Ishikawa (cell line): ENCODE data around the gene PGRMC1.

Experiments
- CEBPB ChIP-seq: IDR thresholded peaks from 2 replicates; pipeline ENCODE4 v1.6.1; 2012
- CREB1 ChIP-seq: IDR thresholded peaks from 2 replicates; pipeline ENCODE4 v1.6.1; 2012; ENCODE audit warnings: low read depth
- EGR1 ChIP-seq: IDR thresholded peaks from 2 replicates; pipeline ENCODE4 v1.6.1; 2012
- EP300 ChIP-seq: IDR thresholded peaks from 2 replicates; pipeline ENCODE4 v1.6.1; 2012; ENCODE audit warnings: borderline replicate concordance
- FOXM1 ChIP-seq: IDR thresholded peaks from 2 replicates; pipeline ENCODE4 v1.6.1; 2012; ENCODE audit warnings: low read depth, borderline replicate concordance
- NFIC ChIP-seq: IDR thresholded peaks from 2 replicates; pipeline ENCODE4 v1.6.1; 2012
- RAD21 ChIP-seq: IDR thresholded peaks from 2 replicates; pipeline ENCODE4 v1.6.1; 2012; ENCODE audit warnings: low read depth
- TAF1 ChIP-seq: IDR thresholded peaks from 2 replicates; pipeline ENCODE4 v1.6.1; 2012; ENCODE audit warnings: low read depth, mild to moderate bottlenecking
- TCF12 ChIP-seq: IDR thresholded peaks from 2 replicates; pipeline ENCODE4 v1.6.1; 2012; ENCODE audit warnings: low read depth
- TEAD4 ChIP-seq: IDR thresholded peaks from 2 replicates; pipeline ENCODE4 v1.6.1; 2012
- YY1 ChIP-seq: IDR thresholded peaks from 2 replicates; pipeline ENCODE4 v1.6.1; 2012; ENCODE audit warnings: low read depth
- ZBTB7A ChIP-seq: IDR thresholded peaks from 2 replicates; pipeline ENCODE4 v1.6.1; 2012; ENCODE audit warnings: low read depth
- TF ChIP-seq, protein P1 (sequence below): IDR thresholded peaks from 2 replicates; pipeline ENCODE4 v1.6.1; 2012; ENCODE audit warnings: low read depth, mild to moderate bottlenecking
- TF ChIP-seq, protein P2 (sequence below): IDR thresholded peaks from 2 replicates; pipeline ENCODE4 v1.6.1; 2012
- TF ChIP-seq, protein P3 (sequence below): IDR thresholded peaks from 2 replicates; pipeline ENCODE4 v1.6.1; 2012

PGRMC1 gene

DNA sequence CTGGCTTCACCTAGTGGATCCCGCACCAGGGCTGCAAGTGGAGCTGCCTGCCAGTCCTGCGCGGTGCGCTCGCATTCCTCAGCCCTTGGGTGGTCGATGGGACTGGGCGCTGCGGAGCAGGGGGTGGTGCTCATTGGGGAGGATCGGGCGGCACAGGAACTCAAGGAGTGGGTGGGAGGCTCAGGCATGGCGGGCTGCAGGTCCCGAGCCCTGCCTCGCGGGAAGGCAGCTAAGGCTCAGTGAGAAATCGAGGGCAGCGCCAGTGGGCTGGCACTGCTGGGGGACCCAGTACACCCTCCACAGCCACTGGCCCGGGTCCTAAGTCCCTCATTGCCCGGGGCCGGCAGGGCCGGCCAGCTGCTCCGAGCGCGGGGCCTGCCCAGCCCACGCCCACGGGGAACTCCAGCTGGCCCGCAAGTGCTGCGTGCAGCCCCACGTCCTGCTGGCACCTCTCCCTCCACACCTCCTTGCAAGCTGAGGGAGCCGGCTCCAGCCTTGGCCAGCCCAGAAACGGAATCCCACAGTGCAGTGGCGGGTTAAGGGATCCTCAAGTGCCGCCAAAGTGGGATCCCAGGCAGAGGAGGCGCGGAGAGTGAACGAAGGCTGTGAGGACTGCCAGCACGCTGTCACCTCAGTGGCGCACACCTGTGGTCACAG, 27.6 kb upstream of the PGRMC1 start:
- TF ChIP-seq CREB1: no peak
- TF ChIP-seq ZBTB7A: no peak
- TF ChIP-seq, protein P1, sequence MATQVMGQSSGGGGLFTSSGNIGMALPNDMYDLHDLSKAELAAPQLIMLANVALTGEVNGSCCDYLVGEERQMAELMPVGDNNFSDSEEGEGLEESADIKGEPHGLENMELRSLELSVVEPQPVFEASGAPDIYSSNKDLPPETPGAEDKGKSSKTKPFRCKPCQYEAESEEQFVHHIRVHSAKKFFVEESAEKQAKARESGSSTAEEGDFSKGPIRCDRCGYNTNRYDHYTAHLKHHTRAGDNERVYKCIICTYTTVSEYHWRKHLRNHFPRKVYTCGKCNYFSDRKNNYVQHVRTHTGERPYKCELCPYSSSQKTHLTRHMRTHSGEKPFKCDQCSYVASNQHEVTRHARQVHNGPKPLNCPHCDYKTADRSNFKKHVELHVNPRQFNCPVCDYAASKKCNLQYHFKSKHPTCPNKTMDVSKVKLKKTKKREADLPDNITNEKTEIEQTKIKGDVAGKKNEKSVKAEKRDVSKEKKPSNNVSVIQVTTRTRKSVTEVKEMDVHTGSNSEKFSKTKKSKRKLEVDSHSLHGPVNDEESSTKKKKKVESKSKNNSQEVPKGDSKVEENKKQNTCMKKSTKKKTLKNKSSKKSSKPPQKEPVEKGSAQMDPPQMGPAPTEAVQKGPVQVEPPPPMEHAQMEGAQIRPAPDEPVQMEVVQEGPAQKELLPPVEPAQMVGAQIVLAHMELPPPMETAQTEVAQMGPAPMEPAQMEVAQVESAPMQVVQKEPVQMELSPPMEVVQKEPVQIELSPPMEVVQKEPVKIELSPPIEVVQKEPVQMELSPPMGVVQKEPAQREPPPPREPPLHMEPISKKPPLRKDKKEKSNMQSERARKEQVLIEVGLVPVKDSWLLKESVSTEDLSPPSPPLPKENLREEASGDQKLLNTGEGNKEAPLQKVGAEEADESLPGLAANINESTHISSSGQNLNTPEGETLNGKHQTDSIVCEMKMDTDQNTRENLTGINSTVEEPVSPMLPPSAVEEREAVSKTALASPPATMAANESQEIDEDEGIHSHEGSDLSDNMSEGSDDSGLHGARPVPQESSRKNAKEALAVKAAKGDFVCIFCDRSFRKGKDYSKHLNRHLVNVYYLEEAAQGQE: no peak

DNA sequence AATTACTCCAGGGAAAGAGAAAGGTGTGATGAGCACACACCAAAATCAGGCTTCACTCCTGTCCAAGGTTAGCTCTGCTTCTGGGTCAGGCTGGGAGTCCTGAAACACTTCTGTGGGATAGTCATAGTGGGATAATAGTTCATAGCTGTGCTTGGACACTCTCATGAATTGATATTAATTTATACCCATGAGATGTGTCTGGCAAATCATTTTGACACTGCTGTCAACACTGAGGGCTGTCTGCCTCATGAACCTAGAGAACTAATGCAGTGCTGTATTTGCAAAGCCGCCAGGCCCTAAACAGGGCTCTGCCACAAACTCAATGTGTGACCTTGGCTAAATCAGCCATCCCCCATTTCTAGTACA, 24.5 kb upstream of the PGRMC1 start:
- TF ChIP-seq YY1: no peak
- no peak for TF ChIP-seq CREB1
- TF ChIP-seq NFIC: no peak
- no peak for TF ChIP-seq TCF12
- no peak for TF ChIP-seq EGR1
- TF ChIP-seq, protein P1: no peak
- TF ChIP-seq, protein P2, sequence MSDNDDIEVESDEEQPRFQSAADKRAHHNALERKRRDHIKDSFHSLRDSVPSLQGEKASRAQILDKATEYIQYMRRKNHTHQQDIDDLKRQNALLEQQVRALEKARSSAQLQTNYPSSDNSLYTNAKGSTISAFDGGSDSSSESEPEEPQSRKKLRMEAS: no peak
- TF ChIP-seq TAF1: no peak
- TF ChIP-seq, protein P3, sequence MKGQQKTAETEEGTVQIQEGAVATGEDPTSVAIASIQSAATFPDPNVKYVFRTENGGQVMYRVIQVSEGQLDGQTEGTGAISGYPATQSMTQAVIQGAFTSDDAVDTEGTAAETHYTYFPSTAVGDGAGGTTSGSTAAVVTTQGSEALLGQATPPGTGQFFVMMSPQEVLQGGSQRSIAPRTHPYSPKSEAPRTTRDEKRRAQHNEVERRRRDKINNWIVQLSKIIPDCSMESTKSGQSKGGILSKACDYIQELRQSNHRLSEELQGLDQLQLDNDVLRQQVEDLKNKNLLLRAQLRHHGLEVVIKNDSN: no peak
- no peak for TF ChIP-seq CEBPB
- TF ChIP-seq FOXM1: no peak
- TF ChIP-seq RAD21: no peak
- no peak for TF ChIP-seq TEAD4
- TF ChIP-seq ZBTB7A: no peak
- TF ChIP-seq EP300: no peak

DNA sequence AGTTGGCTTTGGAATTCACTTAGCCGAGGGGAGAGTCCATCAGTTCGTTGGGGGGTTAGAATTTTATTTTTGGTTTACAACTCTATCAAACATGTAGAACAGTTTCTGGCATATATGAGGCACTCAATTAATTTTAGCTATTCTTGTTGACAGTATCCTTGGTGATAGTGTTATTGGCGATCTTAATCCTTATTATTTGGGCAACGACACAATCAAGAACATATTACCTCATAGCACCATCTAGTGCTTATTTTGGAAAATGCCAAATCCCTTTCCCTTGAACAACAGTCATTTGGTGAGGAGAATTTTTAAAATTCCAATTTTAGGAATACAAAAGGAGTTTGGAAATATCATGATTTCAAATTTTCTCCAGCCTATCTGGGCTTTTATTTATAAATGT, 17.9 kb upstream of the PGRMC1 start:
- TF ChIP-seq, protein P1: no peak
- TF ChIP-seq RAD21: peak; percentile 53; the same call in 1 of the 2 replicates

DNA sequence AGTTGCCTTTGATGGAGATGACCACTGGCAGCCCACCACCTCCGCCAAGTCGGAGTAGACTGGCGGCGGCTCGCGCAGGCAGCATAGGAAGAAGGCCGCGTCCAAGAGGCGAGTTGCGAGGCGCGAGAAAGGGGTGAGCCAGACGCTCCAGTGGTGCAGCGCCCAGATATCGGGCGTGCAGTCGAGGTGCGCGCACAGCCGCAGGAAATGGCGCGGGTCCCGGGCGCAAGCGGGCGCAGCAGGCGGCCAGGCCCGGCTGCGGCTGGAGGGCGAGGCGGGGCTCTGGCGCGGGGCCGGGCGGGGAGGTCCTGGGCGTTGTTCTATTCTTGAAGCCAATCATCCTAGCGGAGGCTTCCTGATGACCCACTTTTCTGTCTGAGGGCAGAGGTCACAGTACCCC, 13.2 kb upstream of the PGRMC1 start:
- TF ChIP-seq FOXM1: no peak
- TF ChIP-seq TCF12: no peak
- TF ChIP-seq EGR1: no peak
- no peak for TF ChIP-seq TEAD4
- TF ChIP-seq CREB1: no peak

DNA sequence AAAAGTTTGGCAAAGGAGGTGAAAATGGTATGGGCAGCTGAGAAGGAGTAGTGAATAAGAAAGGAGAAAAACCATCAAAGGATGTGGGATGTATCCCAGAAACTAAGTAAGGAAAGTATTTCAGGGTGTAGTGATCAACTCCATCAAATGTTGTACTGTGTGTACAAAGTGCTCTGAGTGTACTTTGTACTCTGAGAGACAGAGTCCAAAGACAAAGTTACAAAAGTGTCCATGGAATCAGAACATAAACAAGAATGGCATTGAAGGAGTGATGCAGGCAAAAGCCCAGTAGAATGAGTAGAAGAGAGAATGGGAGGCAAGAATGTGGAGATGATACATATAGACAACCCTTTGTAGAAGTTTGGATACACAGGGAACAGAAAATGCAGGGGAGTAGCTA, 12.3 kb upstream of the PGRMC1 start:
- TF ChIP-seq, protein P2: no peak
- TF ChIP-seq, protein P3: no peak
- TF ChIP-seq RAD21 (no peak), YY1 (no peak), NFIC (no peak), EGR1 (no peak), TCF12 (no peak), TEAD4 (no peak), EP300 (no peak)
- TF ChIP-seq, protein P1: no peak
